Breast epithelium (tissue), 3 donors: Measurements from ENCODE around the gene CFAP45.
"Not testable (repeated sequence)": the region's sequence is repeated elsewhere in the genome, so short reads cannot be mapped to it uniquely, and the experiment has no call there.

Experiments
- CTCF ChIP-seq, 3 donors: fragments of 450-650 bp; IDR thresholded peaks; one replicate each; pipeline ENCODE4 v1.5.1; 2016 to 2017; ENCODE audit warnings: antibody characterized with exemption in 3 of 3, mild to moderate bottlenecking in 3 of 3, moderate library complexity in 3 of 3
- POLR2AphosphoS5 ChIP-seq, 3 donors: sonication (generic); formaldehyde crosslinking; IDR thresholded peaks; one replicate each; pipeline ENCODE4 v1.6.1; 2017; ENCODE audit warnings: antibody characterized with exemption in 3 of 3

- not testable (repeated sequence) for TF ChIP-seq CTCF, POLR2AphosphoS5 (IDR thresholded peaks at IDR 0.05)
Measured at GRCh38 chr1:159904036-159904435, 4.1 kb upstream of the CFAP45 start.
